Stimulated activated CD8-positive, alpha-beta memory T cell treated with anti-CD3 and anti-CD28 coated beads, Interleukin-7, amount 100 ng/mL, for 48 hours (primary cell): Measurements from ENCODE around the gene ULBP2.
"Not testable (repeated sequence)": the region's sequence is repeated elsewhere in the genome, so short reads cannot be mapped to it uniquely, and the experiment has no call there.

Source experiments
- DNase-seq, 2 donors: peaks; one replicate each; pipeline ENCODE4 v3.0.0-alpha.2; 2020; ENCODE audit warnings: low read depth in 1 of 2; ENCODE audit errors: extremely low read depth in 1 of 2

The ULBP2 gene

GRCh38 chr6:149908480-149908879, 33.3 kb upstream of the ULBP2 start:
- not testable (repeated sequence) for DNase-seq

- DNase-seq: no peak
Measured at GRCh38 chr6:149909701-149910470, 31.9 kb upstream of the ULBP2 start.

- DNase-seq: no peak
Measured at GRCh38 chr6:149910721-149911151, 31.1 kb upstream of the ULBP2 start.

GRCh38 chr6:149912680-149913079, 29.1 kb upstream of the ULBP2 start:
- not testable (repeated sequence) for DNase-seq

GRCh38 chr6:149913085-149913484, 28.7 kb upstream of the ULBP2 start:
- DNase-seq: no peak

GRCh38 chr6:149913540-149914240, 28.1 kb upstream of the ULBP2 start:
- no peak for DNase-seq

- no peak for DNase-seq
Measured at GRCh38 chr6:149915970-149916865, 25.6 kb upstream of the ULBP2 start.

GRCh38 chr6:149917679-149918078, 24.1 kb upstream of the ULBP2 start:
- DNase-seq: no peak

GRCh38 chr6:149918151-149918905, 23.5 kb upstream of the ULBP2 start:
- no peak for DNase-seq

GRCh38 chr6:149919126-149919833, 22.5 kb upstream of the ULBP2 start:
- not testable (repeated sequence) for DNase-seq

GRCh38 chr6:149919834-149920225, 22.0 kb upstream of the ULBP2 start:
- DNase-seq: no peak

GRCh38 chr6:149921361-149921760, 20.5 kb upstream of the ULBP2 start:
- no peak for DNase-seq

GRCh38 chr6:149922091-149922490, 19.7 kb upstream of the ULBP2 start:
- DNase-seq: not testable (repeated sequence)

- peak; percentile 61 to 77 for DNase-seq
Measured at GRCh38 chr6:149922642-149923326, 19.0 kb upstream of the ULBP2 start, which contains the start of gene RAET1G. TSS of gene RAET1G (minus strand) at chr6:149923121. CDS start at chr6:149923010, 111 bp downstream.

GRCh38 chr6:149923327-149923986, 18.4 kb upstream of the ULBP2 start:
- DNase-seq: no peak

GRCh38 chr6:149924206-149924932, 17.4 kb upstream of the ULBP2 start:
- DNase-seq: no peak

GRCh38 chr6:149924933-149925252, 16.9 kb upstream of the ULBP2 start:
- no peak for DNase-seq
